Prostate gland (tissue), 2 donors: ENCODE measurements around the gene NFATC4.

Source experiments
- CTCF ChIP-seq, 4 experiments: fragments of 200-600 bp in 2 of 4; fragments of 450-650 bp in 2 of 4; sonication (generic) in 2 of 4; IDR thresholded peaks; 1 replicate in 3 of 4; 2 replicates in 1 of 4; pipeline ENCODE4 v1.5.1; 2016 to 2019; ENCODE audit warnings: antibody characterized with exemption in 4 of 4, mild to moderate bottlenecking in 2 of 4, moderate library complexity in 2 of 4
- POLR2AphosphoS5 ChIP-seq: sonication (generic); formaldehyde crosslinking; IDR thresholded peaks from one replicate; pipeline ENCODE4 v1.6.1; 2017; ENCODE audit warnings: antibody characterized with exemption

- TF ChIP-seq CTCF (IDR thresholded peaks at IDR 0.05) (no peak), POLR2AphosphoS5 (no peak)
Measured at GRCh38 chr14:24322672-24323071, 45.3 kb upstream of the NFATC4 start.
